HG02885 (cell line): Measurements from ENCODE around the gene POLR1A.

Experiments used
- ATAC-seq: cut with Tn5 transposase; IDR thresholded peaks from one replicate; pipeline ENCODE4 v1.9.1; 2021; ENCODE audit warnings: mild to moderate bottlenecking; ENCODE audit not compliant: unreplicated experiment, poor library complexity

The POLR1A gene

DNA sequence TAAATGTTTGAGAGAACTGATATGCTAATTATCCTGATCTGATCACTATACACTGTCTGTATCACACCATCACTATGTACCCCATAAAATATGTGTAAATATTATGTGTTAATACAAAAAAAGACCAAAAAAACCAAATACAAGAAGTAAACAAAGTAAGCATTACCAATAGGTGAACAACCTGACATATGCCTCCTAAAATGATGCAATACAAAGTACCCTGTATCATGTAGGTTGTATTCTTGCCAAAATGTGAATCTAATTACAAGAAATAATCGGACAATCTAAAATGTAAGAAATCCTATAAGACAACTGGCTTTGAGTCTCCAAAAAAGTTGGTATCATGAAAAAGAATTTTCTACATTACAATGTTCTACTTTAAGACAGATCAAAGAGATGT lies 7.8 kb downstream of the POLR1A start:
- ATAC-seq: no peak

DNA sequence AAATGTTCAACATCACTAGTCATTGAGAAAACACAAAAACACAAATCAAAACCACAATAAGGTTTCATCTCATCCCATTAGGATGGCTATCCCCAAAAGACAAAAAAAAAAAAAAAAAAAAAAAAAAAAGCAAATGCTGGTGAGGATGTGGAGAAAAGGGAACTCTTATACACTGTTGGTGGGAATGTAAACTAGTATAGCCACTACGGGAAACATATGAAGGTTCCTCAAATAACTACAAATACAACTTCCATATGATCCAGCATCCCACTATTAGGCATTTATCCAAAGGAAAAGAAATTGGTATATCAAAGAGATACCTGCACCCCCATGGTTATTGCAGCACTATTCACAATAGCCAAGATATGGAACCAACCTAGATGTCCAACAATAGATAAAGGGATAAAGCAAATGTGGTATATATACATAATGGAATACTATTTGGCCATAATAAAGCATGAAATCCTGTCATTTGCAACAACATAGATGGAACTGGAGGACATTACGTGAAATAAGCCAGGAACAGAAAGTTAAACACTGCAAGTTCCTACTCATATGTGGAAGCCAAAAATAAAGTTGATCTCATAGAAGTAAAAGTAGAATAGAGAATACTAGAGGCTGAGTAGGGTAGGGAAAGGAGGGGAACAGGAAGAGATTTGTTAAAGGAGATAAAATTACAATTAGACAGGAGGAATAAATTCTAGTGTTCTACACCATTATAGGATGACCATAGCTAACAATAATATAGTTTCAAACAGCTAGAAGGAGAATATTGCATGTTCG lies 8.4 kb downstream of the POLR1A start:
- ATAC-seq: no peak

DNA sequence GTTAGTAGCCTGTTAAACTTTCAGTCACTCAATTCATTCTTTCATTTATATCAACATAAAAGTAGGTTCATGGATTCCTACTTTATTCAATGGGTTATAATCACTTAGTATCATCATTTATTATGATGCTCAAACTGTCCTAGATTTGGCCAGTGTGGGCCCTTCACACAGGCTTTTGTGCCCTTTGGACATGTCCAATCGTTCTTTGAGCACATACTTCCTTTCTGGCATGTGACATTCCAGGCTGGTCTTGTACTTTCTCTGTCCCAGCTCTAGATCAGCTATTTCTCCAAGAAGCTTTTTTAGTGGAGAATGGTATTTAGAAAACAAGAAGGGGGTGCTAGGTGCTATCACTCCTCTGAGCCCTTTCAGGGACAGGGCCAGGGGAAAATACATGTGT lies 11.5 kb downstream of the POLR1A start:
- no peak for ATAC-seq

DNA sequence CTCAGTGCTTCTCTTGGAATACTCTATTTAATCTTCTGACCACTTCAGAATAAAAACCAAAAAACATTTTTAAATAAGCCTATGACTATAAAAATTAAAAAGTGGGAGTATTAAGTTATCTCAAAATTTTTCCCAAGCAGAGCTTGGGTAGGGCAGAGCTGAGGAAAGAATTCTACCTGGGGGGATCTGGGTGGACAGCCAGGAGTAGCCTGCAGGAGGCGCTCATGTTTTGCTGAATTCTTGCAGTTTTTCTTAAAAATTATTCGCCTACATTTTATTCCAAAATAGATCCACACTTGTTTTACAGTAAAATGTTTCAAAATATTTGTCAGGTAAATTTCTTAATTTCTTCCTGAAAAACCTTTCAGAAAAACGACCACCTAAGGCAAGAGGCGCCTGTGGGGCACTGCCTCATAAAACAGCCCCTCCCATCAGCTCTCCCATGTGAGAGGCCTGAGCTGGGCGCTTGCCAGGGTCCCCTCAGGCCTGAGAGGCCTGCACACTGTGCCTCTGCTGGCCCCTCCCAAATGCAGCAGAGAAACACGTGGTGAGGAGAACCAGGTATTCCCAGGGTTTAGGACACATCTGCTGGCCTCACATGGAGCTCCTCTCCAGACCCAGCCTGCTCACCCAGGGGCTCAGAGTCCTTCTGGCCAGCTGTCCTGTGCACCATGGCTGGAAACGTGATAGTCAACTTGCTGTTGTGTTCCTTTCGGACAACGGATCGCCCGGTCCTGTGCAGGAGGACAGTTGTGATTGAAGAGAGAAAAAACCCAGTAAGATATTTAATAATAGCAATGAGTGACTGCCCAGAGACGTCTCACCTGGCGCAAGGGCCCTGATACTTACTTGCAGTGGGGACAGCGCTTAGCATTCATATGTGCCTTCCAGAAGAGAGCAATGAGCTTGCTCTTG lies 17.5 kb downstream of the POLR1A start:
- ATAC-seq: no peak

DNA sequence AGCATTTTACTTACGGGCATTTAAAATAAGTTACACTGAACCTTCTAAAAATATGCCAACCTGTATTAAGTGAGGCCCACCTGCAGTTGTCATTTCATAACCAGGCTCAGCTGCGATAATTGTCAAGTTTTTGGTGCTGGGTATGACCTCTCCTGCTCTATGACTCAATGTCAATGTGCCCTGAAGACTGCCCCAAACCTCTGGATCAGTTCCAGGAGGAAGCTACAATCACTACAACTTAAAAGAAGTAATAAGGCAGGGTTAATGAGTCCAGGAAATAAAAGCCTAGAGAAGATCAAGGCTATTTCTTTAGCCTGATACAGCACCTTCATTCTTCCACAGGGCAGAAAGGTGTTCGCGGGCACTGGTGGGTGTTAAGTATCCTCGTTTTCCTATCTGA lies 22.9 kb downstream of the POLR1A start:
- no peak for ATAC-seq

DNA sequence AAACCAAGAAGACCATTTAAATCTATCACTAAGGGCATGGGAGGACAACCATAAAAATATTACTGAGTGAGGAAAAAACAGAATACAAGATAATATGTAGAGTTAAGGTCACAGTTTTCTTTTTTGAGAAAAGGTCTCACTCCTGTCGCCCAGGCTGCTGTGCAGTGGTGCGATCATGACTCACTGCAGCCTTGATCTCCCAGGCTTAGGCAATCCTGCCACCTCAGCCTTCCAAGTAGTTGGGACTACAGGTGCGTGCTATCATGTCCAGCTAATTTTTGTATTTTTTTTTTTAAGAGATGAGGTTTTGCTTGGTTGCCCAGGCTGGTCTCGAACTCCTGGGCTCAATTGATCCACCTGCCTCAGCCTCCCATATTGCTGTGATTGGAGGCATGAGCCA lies 24.0 kb downstream of the POLR1A start:
- ATAC-seq: no peak

DNA sequence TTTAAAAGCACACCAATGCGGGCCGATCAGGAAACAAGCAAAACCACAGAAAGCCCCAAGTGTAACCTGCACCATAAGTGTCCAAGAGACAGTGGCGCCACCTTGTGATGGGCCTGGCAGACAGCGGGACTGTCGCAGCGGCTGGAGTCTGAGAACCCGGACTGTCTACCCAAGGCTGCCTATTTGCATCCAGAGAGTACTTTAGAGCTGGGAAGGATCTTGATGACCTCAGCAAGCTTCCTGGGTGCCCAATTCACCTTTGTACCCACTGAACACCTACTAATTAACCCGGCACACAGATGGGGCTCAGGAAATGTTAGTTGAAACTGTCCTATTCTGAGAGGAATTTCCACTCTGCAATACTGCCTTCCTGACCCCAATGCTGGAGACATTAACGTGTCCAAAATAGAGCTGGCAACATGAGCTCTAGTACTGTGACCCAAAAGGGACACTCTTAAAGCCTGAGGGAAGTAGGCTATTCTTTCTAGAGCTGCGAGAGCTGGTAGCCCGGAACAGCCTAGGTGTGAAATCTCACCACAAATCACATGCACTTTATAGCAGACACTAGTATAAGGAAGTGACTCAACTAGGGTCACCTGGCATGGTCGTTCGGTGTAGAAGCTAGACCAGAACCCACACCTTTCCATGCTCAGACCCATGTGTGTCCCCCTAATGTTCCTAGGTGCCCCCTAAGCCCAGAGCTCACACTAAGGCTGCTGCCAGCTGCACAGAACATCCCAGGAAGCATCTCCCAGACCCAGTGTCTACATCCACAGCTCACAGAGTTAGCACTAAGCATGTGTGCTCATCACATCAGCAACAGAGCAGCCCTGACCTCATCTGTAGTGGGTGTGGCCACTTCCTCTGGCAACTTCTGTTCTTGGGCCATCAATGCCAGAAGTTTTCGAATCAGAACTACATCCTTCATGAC lies 25.4 kb downstream of the POLR1A start:
- peak; percentile 83 for ATAC-seq

DNA sequence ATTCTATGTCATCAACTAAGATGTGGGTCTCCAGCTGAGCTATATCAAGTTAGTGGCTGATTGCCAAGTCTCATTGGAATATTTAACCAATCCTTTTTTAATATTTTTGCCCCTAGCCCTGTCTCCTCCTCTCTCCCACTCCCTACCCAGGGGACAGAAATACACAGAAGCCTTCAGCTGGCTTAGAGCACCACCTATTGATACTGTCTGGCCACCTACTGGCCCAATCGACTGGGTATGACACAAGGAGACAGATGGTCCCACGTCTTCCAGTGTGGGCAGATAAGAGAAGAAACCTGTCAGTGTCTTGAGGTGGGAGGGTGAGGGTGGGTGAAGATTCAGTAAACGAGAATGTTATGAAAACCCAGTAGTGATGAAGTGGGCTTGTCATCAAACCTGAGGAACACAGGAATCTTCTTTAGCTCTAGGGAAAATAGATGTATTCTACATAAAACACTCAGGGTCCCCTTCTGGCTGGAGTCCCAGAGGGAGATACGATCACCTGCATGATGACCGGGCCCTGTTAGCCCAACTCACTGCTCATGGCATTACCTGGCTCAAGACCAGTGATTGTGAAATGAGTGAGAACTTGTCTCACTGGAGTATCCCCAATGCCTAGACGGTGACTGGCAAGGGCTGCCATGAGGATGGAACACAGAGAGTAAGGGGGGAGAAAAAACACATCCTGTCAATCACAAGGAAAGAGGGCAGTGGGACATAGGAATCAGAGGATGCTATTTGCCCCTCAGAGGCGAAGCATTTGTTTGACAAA lies 26.7 kb downstream of the POLR1A start:
- ATAC-seq: no peak

DNA sequence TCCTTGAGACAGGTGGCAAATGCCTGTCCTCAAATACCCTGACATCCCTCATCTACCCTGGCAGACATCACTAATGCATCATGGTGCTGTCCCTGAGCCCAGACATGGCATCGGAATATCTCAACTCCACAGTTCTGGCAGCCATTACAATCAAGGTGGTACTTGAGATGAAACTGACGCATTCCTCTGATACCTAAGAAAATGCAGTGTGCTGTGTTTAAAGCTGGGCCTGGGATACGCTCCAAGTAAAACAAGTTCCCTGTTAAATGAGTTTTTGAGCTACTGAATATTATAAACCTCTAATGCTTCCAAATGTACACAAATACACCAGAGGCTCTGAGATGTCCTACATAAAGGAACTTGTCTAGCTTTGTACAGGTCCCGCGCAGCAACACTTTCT lies 29.8 kb downstream of the POLR1A start:
- ATAC-seq: no peak

DNA sequence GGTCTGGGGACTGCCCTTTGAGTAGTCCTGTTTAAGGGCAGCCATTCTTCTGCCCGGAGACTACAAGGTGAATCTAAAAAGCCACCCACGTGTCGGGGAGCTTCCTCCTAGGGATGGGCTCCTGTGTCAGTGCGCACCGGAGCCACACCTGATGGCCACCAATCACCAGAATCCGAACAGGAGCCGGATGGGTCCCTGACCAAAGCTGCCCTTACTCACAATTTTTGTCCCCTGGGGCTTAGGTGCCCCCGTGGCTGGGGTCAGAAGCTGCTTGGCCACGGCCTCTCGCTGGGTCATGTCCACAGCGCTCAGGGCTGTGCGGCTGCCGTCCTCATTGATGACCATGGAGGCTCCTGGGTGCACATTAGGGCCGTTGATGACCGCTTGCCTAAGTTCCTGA lies 30.9 kb downstream of the POLR1A start:
- ATAC-seq: no peak

DNA sequence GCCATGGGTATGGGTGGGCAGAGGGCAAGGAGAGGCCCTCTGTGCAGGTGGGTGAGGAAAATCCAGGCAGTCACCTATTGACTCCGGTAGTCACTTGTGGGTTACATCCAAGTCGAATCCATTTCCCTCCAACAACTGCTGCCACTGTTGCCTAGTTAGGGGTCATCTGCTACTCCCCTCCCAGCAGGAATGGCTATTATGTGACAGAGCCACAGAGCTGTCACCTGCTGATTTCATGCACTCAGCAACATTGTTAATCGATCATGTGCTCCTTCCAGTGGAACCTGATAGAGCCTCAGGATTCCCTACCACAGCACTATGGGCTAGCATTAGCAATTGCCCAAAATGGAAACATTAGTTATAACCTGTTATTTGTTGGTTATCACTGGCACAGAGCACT lies 31.4 kb downstream of the POLR1A start:
- no peak for ATAC-seq

DNA sequence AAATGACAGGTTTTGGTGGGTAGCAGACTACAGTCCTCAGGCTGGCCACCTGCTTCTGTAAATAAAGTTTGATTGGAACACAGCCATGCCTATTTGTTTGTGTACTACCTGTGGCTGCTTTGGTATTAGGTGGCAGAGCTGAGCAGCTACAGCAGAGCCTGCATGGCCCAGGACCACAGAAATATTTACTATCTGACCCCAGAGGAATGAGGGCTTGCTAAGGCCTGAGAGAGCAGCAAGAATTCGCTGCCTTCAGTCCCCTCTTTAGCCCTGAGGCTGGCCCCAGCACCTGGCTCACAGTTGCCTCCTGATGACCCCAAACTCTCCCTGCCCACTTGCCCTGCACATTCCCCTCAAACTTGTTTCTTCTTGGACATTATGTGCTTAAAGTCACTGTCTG lies 32.5 kb downstream of the POLR1A start:
- ATAC-seq: no peak

DNA sequence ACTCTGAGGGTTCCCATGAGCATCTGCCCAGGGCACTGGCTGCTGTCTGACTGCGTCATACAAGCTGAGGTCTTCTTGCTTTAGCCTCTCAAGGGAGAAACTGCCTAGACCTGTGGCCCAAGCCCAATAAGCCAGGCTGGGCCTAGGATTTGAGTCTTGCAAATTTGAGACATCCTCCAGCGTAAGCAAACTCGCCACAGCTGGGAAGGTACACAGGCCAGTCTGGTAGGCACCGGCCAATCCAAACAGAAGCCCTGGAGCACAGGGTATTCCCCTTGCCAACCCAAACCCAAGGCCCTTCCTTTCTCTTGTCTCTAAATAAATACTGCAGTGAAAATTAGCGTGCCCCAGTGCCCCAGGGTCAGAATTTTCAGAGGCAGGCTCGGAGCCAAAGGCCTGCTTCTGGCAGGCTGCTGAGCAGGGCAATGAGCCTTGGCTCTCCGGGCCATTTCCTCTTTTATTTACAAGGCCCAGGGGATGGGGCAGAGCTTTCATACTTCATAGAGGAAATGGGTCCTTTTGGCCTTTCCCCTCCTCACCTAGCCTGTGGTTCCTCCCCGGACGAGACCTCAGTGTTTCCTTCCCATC lies 33.3 kb downstream of the POLR1A start:
- peak; percentile 62 for ATAC-seq

DNA sequence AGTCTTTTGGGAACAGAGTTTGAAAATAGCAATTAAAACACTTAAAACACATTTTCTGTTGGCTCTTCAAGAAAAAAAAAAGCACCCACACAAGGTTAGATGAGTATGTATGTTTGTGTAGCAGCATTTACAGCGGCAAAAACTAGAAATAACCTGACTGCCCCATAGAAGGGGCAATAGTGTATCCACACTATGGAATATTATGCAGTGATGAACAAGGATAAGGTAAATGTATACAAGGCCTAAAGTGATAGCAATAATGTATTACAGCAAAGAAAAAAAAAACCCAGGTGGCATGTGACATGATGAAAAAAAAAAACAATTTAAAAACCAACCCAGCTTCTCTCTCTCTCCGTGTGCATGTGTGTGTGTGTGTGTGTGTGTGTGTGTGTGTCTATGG lies 34.8 kb downstream of the POLR1A start:
- no peak for ATAC-seq

DNA sequence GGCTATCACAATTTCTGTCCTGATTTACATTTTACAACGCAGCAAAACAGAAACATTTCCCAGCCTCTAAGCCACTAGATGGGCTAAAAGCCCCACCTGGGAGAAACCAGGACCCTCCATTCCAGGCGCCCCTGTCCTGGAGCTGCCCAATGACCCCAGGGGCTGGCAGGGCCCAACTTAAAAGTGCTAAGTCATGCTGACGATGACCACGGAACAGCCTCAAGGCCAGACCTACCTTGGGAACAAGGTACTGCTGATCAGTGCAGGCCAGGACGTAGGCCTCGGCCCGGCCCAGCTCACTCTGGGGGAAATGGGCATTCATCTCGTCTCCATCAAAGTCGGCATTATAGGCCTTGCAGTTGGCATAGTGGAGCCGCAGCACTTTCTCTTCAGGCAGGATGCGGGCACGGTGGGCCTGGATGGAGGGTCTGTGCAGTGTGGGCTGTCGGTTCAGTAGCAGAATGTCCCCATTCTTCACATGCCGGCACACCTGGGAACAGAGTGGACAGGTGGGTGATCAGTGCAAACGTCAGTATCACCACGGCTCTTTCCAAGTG lies 35.8 kb downstream of the POLR1A start:
- no peak for ATAC-seq

DNA sequence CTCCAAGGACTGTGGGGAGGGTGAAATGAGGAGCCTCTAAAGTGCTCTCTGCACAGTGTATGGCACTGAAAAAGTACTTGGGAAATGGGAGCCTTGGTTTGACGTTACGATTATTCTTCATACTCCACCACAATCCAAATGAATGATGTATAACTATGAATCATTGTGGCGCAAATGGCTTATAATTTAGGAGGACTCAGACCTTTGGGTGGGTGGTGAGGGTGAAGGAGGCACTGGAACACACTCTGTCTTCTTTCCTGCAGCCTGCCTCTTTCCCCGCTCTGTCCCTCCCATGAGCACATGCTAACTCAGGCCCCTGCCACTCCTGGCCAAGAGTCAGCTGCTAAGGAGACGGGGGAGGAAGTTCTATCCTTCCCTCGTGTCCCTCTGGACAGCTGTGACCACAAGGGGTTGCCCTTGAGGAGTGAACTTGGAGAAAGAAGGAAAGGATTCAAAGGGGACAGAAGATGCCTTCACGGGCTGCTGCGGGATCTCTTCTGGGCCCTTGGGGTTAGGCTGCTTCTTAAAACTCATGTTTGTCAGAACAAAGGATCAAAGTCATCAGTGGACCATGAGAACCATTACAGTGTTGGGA lies 36.5 kb downstream of the POLR1A start:
- ATAC-seq: no peak

DNA sequence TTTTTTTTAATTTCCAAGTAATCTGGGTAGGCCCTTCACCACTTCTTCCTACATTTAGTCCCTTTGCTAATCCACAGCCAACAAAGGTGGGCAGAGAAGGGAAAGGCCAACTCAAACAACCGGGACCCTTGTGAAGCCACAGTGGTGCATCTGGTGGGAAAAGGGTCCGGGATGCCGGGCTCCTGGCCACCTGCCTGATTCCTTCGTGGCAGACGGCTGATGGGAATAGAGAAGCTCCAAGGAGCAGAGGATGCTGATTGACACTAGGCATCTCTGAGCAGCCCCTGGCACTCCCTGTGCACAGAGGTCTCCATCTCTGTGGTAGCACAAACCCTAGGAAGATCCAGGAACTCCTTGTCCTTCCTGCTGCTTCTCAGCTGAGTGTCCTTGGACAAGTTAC lies 37.0 kb downstream of the POLR1A start:
- no peak for ATAC-seq

DNA sequence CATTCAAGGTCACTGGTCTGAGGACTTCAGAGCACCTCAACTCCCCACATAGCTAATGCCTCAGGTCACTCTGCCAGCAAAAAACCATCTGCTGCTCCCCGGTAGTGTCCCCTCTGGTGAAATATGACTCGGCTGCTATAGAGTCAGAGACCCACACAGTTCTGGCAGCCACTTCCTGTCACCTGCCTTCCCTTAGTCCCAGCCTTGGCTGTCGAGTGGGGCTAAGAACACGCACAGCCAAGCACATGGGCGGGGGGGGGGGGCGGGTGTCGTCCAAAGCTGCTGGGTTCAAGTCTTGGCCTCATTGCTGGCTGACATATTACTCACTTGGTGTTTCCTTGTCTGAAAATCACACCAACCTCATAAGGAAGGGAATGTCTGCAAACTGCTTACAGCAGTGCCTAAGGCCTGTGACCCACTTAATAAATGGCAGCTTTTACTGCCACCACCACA lies 37.5 kb downstream of the POLR1A start:
- peak; percentile 77 for ATAC-seq

DNA sequence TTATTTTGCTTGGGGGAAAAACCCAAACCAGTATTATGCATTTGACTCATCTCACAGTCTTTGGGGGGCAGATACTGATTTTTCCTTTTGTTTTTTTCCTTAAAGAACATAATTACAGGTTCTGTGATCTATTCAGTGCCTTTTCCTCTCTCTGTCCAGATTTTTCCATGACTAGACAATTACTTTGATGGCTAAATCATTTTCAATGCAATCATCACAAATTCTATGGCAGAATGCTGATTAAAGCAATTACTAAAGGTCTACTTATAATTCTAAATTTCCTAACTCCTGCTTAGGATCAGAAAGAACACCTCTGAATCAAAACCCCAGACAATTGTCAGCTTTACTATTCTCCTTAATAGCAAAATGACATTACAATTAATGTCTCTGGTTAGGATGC lies 38.8 kb downstream of the POLR1A start:
- ATAC-seq: no peak
